Measurements from ENCODE around the gene COTL1. TPM values are rescaled to one million over a fixed set of nuclear protein-coding genes. Genes with fewer than 3 reads are reported as not detected.

Gene COTL1
- total and polyA plus RNA-seq, 9 of the 15 experiments (the other 6 are each of a cell fraction or from before 2014, with no cell fraction given) = 27.7 to 185 (median 72.5) TPM

DNA sequence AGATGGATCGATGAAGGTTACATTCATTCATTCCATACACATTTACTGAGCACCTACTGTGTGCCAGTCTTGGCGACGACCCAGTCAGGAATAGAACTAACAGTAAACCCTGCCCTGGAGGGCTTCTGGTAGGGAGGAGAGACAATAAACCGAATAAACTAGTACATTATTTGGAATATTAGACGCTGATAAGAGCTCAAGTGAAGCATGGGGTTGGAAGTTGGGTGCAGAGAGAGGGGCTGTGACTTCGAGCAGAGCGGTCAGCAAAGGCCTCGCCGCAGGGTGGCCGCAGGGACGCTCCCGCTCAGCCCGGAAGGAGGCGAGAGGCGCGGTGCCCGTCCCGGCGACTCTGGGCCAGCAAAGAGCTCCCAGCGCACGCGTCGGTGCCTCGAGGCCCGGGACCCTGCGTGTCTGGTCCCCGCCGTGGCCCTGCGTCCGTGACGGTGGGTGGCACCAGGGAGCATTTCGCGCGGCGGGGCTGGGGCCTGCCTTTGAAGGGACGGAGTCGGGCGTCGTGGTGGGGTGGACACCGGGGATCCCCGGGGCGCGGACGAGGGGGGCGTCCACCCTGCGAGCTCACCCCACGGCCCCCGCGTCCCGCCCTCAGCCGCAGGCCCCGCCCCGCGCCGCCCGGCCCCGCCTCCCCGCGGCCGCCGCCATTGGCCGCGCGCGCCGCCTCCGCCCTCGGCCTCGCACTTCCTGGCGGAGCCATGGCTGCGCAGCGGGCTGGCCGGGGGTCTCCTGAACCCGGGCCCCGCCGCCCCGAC, 30.1 kb upstream of the COTL1 start, which contains the start of gene KLHL36 (continued):
- TF ChIP-seq, protein P1, sequence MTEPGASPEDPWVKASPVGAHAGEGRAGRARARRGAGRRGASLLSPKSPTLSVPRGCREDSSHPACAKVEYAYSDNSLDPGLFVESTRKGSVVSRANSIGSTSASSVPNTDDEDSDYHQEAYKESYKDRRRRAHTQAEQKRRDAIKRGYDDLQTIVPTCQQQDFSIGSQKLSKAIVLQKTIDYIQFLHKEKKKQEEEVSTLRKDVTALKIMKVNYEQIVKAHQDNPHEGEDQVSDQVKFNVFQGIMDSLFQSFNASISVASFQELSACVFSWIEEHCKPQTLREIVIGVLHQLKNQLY (CRISPR knock-in tag; conservative IDR thresholded peaks at IDR 0.05) = peak in 1 of 2 experiments; percentile 43; a peak in 1 of 4 replicates
- TF ChIP-seq ZBTB2 (IDR thresholded peaks at IDR 0.05) (peak; percentile 49; the same call in 1 of the 2 replicates), PCBP2 (IDR thresholded peaks at IDR 0.05; ENCODE audit: low read depth, low read length, poor library complexity, severe bottlenecking) (no peak), ZNF780A (CRISPR knock-in tag; IDR thresholded peaks at IDR 0.05) (no peak), KLF16 (IDR thresholded peaks at IDR 0.05) (no peak), HMGN3 (IDR thresholded peaks at IDR 0.05; ENCODE audit: borderline replicate concordance, extremely low read depth, insufficient read length, low read depth, low read length) (peak; percentile 86), IFI16 (CRISPR knock-in tag; IDR thresholded peaks at IDR 0.05) (no peak), RBBP5 (IDR thresholded peaks at IDR 0.05; ENCODE audit: borderline replicate concordance, insufficient read depth, low read length, poor library complexity, severe bottlenecking) (peak; percentile 22), ESRRB (CRISPR knock-in tag; IDR thresholded peaks at IDR 0.05; ENCODE audit: borderline replicate concordance) (no peak), RAD21 (CRISPR knock-in tag; conservative IDR thresholded peaks at IDR 0.05 in 1 of 2, IDR thresholded peaks at IDR 0.05 in 1 of 2) (no peak), TCF15 (CRISPR knock-in tag; IDR thresholded peaks at IDR 0.05) (no peak), TCF7L2 (IDR thresholded peaks at IDR 0.05; ENCODE audit: low read depth, low read length) (no peak), NCOA2 (IDR thresholded peaks at IDR 0.05; ENCODE audit: partially characterized antibody in 2 of 2) (no peak), EP300 (IDR thresholded peaks at IDR 0.05; ENCODE audit: low read length) (no peak), ELK3 (CRISPR knock-in tag; IDR thresholded peaks at IDR 0.05) (no peak), ETV6 (IDR thresholded peaks at IDR 0.05; ENCODE audit: borderline replicate concordance in 1 of 2, low read depth in 2 of 2, low read length in 1 of 2) (no peak), ETV6 (CRISPR knock-in tag; IDR thresholded peaks at IDR 0.05; ENCODE audit: borderline replicate concordance) (peak; percentile 90), PRMT5 (CRISPR knock-in tag; IDR thresholded peaks at IDR 0.05) (no peak), CREBBP (IDR thresholded peaks at IDR 0.05; ENCODE audit: low read depth, low read length) (no peak)
- TF ChIP-seq, protein P2, sequence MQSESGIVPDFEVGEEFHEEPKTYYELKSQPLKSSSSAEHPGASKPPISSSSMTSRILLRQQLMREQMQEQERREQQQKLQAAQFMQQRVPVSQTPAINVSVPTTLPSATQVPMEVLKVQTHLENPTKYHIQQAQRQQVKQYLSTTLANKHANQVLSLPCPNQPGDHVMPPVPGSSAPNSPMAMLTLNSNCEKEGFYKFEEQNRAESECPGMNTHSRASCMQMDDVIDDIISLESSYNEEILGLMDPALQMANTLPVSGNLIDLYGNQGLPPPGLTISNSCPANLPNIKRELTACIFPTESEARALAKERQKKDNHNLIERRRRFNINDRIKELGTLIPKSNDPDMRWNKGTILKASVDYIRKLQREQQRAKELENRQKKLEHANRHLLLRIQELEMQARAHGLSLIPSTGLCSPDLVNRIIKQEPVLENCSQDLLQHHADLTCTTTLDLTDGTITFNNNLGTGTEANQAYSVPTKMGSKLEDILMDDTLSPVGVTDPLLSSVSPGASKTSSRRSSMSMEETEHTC (IDR thresholded peaks at IDR 0.05) = no peak
- TF ChIP-seq, protein P3, sequence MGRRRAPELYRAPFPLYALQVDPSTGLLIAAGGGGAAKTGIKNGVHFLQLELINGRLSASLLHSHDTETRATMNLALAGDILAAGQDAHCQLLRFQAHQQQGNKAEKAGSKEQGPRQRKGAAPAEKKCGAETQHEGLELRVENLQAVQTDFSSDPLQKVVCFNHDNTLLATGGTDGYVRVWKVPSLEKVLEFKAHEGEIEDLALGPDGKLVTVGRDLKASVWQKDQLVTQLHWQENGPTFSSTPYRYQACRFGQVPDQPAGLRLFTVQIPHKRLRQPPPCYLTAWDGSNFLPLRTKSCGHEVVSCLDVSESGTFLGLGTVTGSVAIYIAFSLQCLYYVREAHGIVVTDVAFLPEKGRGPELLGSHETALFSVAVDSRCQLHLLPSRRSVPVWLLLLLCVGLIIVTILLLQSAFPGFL (CRISPR knock-in tag; IDR thresholded peaks at IDR 0.05) = no peak

Measured in K562 (cell line).